Liver (tissue), 9 donors: Measurements from ENCODE around the gene THRB. TPM values are rescaled to one million over a fixed set of nuclear protein-coding genes. Genes with fewer than 3 reads are reported as not detected.

ENCODE experiments used
- DNase-seq: peaks from one replicate; pipeline ENCODE4 v3.0.0-alpha.2; 2017; ENCODE audit warnings: low spot score
- H3K27ac ChIP-seq, 2 donors: one replicate each; pipeline ENCODE4 v1.7.0; 2013; ENCODE audit warnings: inconsistent platforms in 2 of 2, low read length in 2 of 2, control low read depth in 1 of 2, low read depth in 1 of 2, mild to moderate bottlenecking in 1 of 2
- H3K27me3 ChIP-seq, 4 donors: one replicate each; pipeline versions ENCODE4 v1.6.1 to v1.7.0; 2013; ENCODE audit warnings: low read length in 3 of 4, inconsistent platforms in 1 of 4, mild to moderate bottlenecking in 1 of 4, moderate library complexity in 1 of 4; ENCODE audit not compliant: control insufficient read depth in 4 of 4, insufficient read depth in 4 of 4
- H3K36me3 ChIP-seq, 4 donors: one replicate each; pipeline versions ENCODE4 v1.6.1 to v1.7.0; 2013; ENCODE audit warnings: low read length in 3 of 4, mild to moderate bottlenecking in 3 of 4, low read depth in 1 of 4, moderate library complexity in 1 of 4; ENCODE audit not compliant: control insufficient read depth in 4 of 4, insufficient read depth in 3 of 4
- H3K4me1 ChIP-seq, 4 donors: one replicate each; pipeline versions ENCODE4 v1.6.1 to v1.7.0; 2013; ENCODE audit warnings: low read length in 3 of 4, mild to moderate bottlenecking in 3 of 4, moderate library complexity in 1 of 4; ENCODE audit not compliant: control insufficient read depth in 4 of 4, insufficient read depth in 4 of 4
- H3K4me3 ChIP-seq, 3 donors: one replicate each; pipeline versions ENCODE4 v1.6.1 to v1.7.0; 2013; ENCODE audit warnings: low read length in 3 of 3, control low read depth in 1 of 3, low read depth in 1 of 3, mild to moderate bottlenecking in 1 of 3
- H3K9ac ChIP-seq, 2 donors: one replicate each; pipeline ENCODE4 v1.7.0; 2013; ENCODE audit warnings: low read length in 2 of 2, mild to moderate bottlenecking in 2 of 2, moderate library complexity in 2 of 2, control low read depth in 1 of 2, low read depth in 1 of 2
- H3K9me3 ChIP-seq, 4 donors: one replicate each; pipeline versions ENCODE4 v1.6.1 to v1.7.0; 2013; ENCODE audit warnings: low read length in 3 of 4; ENCODE audit not compliant: control insufficient read depth in 4 of 4
- EGR1 ChIP-seq, 2 donors: IDR thresholded peaks; 2 replicates each; pipeline ENCODE4 v1.6.1; 2016 to 2018; ENCODE audit warnings: antibody characterized with exemption in 2 of 2, low read depth in 2 of 2
- FOXA1 ChIP-seq: IDR thresholded peaks from 2 replicates; pipeline ENCODE4 v1.6.1; 2016; ENCODE audit warnings: antibody characterized with exemption
- FOXA2 ChIP-seq: IDR thresholded peaks from 2 replicates; pipeline ENCODE4 v1.6.1; 2016; ENCODE audit warnings: antibody characterized with exemption
- GABPA ChIP-seq, 2 donors: IDR thresholded peaks in 1 of 2; conservative IDR thresholded peaks in 1 of 2; 2 replicates each; pipeline ENCODE4 v1.6.1; 2016; ENCODE audit warnings: antibody characterized with exemption in 2 of 2, mild to moderate bottlenecking in 1 of 2, moderate library complexity in 1 of 2
- HNF4G ChIP-seq: IDR thresholded peaks from 2 replicates; pipeline ENCODE4 v1.6.1; 2016; ENCODE audit warnings: antibody characterized with exemption
- JUND ChIP-seq, 2 donors: IDR thresholded peaks; 2 replicates each; pipeline ENCODE4 v1.6.1; 2016; ENCODE audit warnings: antibody characterized with exemption in 2 of 2
- NR2F2 ChIP-seq: IDR thresholded peaks from 2 replicates; pipeline ENCODE4 v1.6.1; 2016; ENCODE audit warnings: antibody characterized with exemption
- RAD21 ChIP-seq, 2 donors: IDR thresholded peaks; 2 replicates each; pipeline ENCODE4 v1.6.1; 2016; ENCODE audit warnings: antibody characterized with exemption in 2 of 2, mild to moderate bottlenecking in 2 of 2
- RXRA ChIP-seq, 2 donors: IDR thresholded peaks; 2 replicates each; pipeline ENCODE4 v1.6.1; 2017 to 2018; ENCODE audit warnings: antibody characterized with exemption in 2 of 2, mild to moderate bottlenecking in 1 of 2
- SP1 ChIP-seq: IDR thresholded peaks from 2 replicates; pipeline ENCODE4 v1.6.1; 2018; ENCODE audit warnings: antibody characterized with exemption, mild to moderate bottlenecking
- TAF1 ChIP-seq: conservative IDR thresholded peaks from 2 replicates; pipeline ENCODE4 v1.6.1; 2016; ENCODE audit warnings: antibody characterized with exemption, mild to moderate bottlenecking
- YY1 ChIP-seq: IDR thresholded peaks from 2 replicates; pipeline ENCODE4 v1.6.1; 2016; ENCODE audit warnings: antibody characterized with exemption, mild to moderate bottlenecking
- WGBS: extraction: QIAGEN DNeasy Blood & Tissue Kit; methylation state at CpG from one replicate; pipeline ENCODE4 v1.1.7; 2013; 5-methylcytosine and 5-hydroxymethylcytosine counted together
- polyA plus RNA-seq, 2 donors: library from polyadenylated mRNA; stranded (reverse) in 1 of 2; unstranded in 1 of 2; fragments of 200-250 nt in 1 of 2; fragments of >200 nt in 1 of 2; fragmentation: Nextera tagmentation in 1 of 2; extraction: Ambion mirVana in 1 of 2; gene quantifications; one replicate each; pipeline versions ENCODE4 v1.2.1 to v1.2.3, GENCODE V29; 2013 to 2015
- total RNA-seq, 2 donors: library from RNA; depleted of rRNA; stranded (reverse); fragments of >200 nt; gene quantifications; one replicate each; pipeline ENCODE4 v1.2.3, GENCODE V29; 2014
- TF ChIP-seq, protein P1 (sequence below): IDR thresholded peaks from 2 replicates; pipeline ENCODE4 v1.6.1; 2016; ENCODE audit warnings: antibody characterized with exemption
- TF ChIP-seq, protein P2 (sequence below): fragments of 150-350 bp; IDR thresholded peaks from 2 replicates; pipeline ENCODE4 v1.5.1; 2017; ENCODE audit warnings: improper control_type of control experiment, low read depth, low read length; ENCODE audit not compliant: missing input control
- TF ChIP-seq, protein P3 (sequence below): IDR thresholded peaks from 2 replicates; pipeline ENCODE4 v1.6.1; 2016; ENCODE audit warnings: antibody characterized with exemption
- TF ChIP-seq, protein P4 (sequence below): IDR thresholded peaks from 2 replicates; pipeline ENCODE4 v1.6.1; 2016; ENCODE audit warnings: antibody characterized with exemption, mild to moderate bottlenecking
- TF ChIP-seq, protein P5 (sequence below): IDR thresholded peaks from 2 replicates; pipeline ENCODE4 v1.6.1; 2016; ENCODE audit warnings: antibody characterized with exemption
- donor health status: healthy.
- donor health status: healthy.
- donor health status: healthy.
- donor health status: healthy.
- donor health status: healthy.

THRB gene
- total and polyA plus RNA-seq, 4 donors = 5.9 to 23.9 (median 9.3) TPM

DNA sequence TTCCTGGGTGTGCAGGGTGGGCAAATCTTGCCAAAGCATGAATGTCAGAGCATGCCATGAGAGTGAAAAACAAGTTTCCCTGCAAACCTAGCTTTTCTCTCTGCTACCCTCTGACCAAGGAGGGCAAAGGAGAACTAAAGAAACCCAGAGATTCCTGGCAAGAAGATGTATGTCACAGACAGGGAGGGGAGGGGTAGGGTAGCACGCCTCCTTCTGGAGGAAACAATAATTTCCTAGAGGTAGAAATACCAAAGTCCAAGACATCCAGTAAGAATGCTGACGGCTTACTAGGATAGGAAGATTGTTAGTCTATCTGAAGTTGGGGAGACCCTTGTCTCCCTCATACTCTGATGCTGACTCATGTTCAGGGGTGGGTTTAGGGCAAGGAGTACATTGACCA lies 345.6 kb downstream of the THRB start:
- Histone ChIP-seq H3K9me3 (no peaks in the 10 kb centered on the region), H3K9ac (no peak overlapping the region), H3K27ac (no peak overlapping the region), H3K36me3 (peaks cover under 1 to 3% (median 2%) of the 10 kb centered on the region in 4 donors), H3K4me3 (no peak overlapping the region), H3K27me3 (no peaks in the 10 kb centered on the region), H3K4me1 (no peaks in the 10 kb centered on the region)
- TF ChIP-seq, protein P1, sequence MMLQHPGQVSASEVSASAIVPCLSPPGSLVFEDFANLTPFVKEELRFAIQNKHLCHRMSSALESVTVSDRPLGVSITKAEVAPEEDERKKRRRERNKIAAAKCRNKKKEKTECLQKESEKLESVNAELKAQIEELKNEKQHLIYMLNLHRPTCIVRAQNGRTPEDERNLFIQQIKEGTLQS = no peak
- TF ChIP-seq, protein P2, sequence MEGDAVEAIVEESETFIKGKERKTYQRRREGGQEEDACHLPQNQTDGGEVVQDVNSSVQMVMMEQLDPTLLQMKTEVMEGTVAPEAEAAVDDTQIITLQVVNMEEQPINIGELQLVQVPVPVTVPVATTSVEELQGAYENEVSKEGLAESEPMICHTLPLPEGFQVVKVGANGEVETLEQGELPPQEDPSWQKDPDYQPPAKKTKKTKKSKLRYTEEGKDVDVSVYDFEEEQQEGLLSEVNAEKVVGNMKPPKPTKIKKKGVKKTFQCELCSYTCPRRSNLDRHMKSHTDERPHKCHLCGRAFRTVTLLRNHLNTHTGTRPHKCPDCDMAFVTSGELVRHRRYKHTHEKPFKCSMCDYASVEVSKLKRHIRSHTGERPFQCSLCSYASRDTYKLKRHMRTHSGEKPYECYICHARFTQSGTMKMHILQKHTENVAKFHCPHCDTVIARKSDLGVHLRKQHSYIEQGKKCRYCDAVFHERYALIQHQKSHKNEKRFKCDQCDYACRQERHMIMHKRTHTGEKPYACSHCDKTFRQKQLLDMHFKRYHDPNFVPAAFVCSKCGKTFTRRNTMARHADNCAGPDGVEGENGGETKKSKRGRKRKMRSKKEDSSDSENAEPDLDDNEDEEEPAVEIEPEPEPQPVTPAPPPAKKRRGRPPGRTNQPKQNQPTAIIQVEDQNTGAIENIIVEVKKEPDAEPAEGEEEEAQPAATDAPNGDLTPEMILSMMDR = no peak
- TF ChIP-seq RXRA (IDR thresholded peaks at IDR 0.05) (no peak), FOXA1 (no peak), YY1 (no peak), EGR1 (IDR thresholded peaks at IDR 0.05; ENCODE audit: low read depth in 2 of 2) (no peak), HNF4G (no peak), TAF1 (no peak), FOXA2 (no peak), NR2F2 (no peak), GABPA (IDR thresholded peaks at IDR 0.05 in 1 of 2, conservative IDR thresholded peaks at IDR 0.05 in 1 of 2) (no peak), SP1 (no peak), JUND (IDR thresholded peaks at IDR 0.05) (no peak), RAD21 (IDR thresholded peaks at IDR 0.05) (no peak)
- TF ChIP-seq, protein P3, sequence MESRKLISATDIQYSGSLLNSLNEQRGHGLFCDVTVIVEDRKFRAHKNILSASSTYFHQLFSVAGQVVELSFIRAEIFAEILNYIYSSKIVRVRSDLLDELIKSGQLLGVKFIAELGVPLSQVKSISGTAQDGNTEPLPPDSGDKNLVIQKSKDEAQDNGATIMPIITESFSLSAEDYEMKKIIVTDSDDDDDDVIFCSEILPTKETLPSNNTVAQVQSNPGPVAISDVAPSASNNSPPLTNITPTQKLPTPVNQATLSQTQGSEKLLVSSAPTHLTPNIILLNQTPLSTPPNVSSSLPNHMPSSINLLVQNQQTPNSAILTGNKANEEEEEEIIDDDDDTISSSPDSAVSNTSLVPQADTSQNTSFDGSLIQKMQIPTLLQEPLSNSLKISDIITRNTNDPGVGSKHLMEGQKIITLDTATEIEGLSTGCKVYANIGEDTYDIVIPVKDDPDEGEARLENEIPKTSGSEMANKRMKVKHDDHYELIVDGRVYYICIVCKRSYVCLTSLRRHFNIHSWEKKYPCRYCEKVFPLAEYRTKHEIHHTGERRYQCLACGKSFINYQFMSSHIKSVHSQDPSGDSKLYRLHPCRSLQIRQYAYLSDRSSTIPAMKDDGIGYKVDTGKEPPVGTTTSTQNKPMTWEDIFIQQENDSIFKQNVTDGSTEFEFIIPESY = no peak
- TF ChIP-seq, protein P4, sequence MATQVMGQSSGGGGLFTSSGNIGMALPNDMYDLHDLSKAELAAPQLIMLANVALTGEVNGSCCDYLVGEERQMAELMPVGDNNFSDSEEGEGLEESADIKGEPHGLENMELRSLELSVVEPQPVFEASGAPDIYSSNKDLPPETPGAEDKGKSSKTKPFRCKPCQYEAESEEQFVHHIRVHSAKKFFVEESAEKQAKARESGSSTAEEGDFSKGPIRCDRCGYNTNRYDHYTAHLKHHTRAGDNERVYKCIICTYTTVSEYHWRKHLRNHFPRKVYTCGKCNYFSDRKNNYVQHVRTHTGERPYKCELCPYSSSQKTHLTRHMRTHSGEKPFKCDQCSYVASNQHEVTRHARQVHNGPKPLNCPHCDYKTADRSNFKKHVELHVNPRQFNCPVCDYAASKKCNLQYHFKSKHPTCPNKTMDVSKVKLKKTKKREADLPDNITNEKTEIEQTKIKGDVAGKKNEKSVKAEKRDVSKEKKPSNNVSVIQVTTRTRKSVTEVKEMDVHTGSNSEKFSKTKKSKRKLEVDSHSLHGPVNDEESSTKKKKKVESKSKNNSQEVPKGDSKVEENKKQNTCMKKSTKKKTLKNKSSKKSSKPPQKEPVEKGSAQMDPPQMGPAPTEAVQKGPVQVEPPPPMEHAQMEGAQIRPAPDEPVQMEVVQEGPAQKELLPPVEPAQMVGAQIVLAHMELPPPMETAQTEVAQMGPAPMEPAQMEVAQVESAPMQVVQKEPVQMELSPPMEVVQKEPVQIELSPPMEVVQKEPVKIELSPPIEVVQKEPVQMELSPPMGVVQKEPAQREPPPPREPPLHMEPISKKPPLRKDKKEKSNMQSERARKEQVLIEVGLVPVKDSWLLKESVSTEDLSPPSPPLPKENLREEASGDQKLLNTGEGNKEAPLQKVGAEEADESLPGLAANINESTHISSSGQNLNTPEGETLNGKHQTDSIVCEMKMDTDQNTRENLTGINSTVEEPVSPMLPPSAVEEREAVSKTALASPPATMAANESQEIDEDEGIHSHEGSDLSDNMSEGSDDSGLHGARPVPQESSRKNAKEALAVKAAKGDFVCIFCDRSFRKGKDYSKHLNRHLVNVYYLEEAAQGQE = no peak
- TF ChIP-seq, protein P5, sequence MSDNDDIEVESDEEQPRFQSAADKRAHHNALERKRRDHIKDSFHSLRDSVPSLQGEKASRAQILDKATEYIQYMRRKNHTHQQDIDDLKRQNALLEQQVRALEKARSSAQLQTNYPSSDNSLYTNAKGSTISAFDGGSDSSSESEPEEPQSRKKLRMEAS = no peak
- DNase-seq = no peak
- 91% methylated on average over 2 of the region's 2 CpGs for WGBS
